Body of pancreas (tissue), 4 donors: Measurements from ENCODE around the gene PCSK6.

Experiments used
- POLR2A ChIP-seq, 3 donors: fragments of 450-650 bp; IDR thresholded peaks; one replicate each; pipeline ENCODE4 v1.6.1; 2016; ENCODE audit warnings: antibody characterized with exemption in 3 of 3, mild to moderate bottlenecking in 2 of 3
- TF ChIP-seq, protein P1 (sequence below), 7 experiments: fragments of 450-650 bp in 4 of 7; fragments of 200-600 bp in 3 of 7; sonication (generic) in 3 of 7; IDR thresholded peaks; one replicate each; pipeline ENCODE4 v1.5.1; 2016 to 2019; ENCODE audit warnings: antibody characterized with exemption in 7 of 7

DNA sequence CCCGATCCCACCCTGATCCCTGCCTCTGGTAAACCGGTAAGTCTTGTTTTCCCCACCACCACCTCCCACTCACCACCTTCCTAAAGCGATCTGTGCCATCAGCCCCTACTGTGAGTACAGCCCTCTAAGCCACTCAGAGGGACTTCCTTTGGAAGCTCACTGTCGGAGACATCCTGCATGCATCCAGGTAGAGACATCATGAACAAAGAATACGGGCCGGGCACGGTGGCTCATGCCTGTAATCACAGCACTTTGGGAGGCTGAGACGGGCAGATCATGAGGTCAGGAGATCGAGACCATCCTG is 13.7 kb upstream of the PCSK6 start:
- TF ChIP-seq POLR2A (IDR thresholded peaks at IDR 0.05): no peak
- TF ChIP-seq, protein P1, sequence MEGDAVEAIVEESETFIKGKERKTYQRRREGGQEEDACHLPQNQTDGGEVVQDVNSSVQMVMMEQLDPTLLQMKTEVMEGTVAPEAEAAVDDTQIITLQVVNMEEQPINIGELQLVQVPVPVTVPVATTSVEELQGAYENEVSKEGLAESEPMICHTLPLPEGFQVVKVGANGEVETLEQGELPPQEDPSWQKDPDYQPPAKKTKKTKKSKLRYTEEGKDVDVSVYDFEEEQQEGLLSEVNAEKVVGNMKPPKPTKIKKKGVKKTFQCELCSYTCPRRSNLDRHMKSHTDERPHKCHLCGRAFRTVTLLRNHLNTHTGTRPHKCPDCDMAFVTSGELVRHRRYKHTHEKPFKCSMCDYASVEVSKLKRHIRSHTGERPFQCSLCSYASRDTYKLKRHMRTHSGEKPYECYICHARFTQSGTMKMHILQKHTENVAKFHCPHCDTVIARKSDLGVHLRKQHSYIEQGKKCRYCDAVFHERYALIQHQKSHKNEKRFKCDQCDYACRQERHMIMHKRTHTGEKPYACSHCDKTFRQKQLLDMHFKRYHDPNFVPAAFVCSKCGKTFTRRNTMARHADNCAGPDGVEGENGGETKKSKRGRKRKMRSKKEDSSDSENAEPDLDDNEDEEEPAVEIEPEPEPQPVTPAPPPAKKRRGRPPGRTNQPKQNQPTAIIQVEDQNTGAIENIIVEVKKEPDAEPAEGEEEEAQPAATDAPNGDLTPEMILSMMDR (IDR thresholded peaks at IDR 0.05): no peak
